Endothelial cell of umbilical vein (primary cell): ENCODE measurements around the gene BGN.

Experiments
- CTCF ChIP-seq, 2 donors: IDR thresholded peaks; 1 replicate in 1 of 2; 2 replicates in 1 of 2; pipeline ENCODE4 v1.5.1; 2011; ENCODE audit warnings: low read length in 2 of 2, mild to moderate bottlenecking in 2 of 2, moderate library complexity in 2 of 2, control low read depth in 1 of 2, inconsistent platforms in 1 of 2, low read depth in 1 of 2; ENCODE audit not compliant: insufficient read depth in 1 of 2; ENCODE audit errors: extremely low read depth in 1 of 2
- FOS ChIP-seq: IDR thresholded peaks from 2 replicates; pipeline ENCODE4 v1.6.1; 2011; ENCODE audit warnings: mild to moderate bottlenecking, low read length, moderate library complexity, borderline replicate concordance; ENCODE audit not compliant: insufficient read depth
- MYC ChIP-seq: IDR thresholded peaks from one replicate; pipeline ENCODE4 v1.6.1; 2011; ENCODE audit warnings: mild to moderate bottlenecking, low read depth, low read length
- POLR2AphosphoS5 ChIP-seq: IDR thresholded peaks from 2 replicates; pipeline ENCODE4 v1.6.1; 2012; ENCODE audit warnings: low read depth, mild to moderate bottlenecking, control low read depth, low read length, moderate library complexity; ENCODE audit not compliant: insufficient read depth

GRCh38 chrX:153455571-153455970 lies 39.2 kb upstream of the BGN start:
- TF ChIP-seq CTCF (IDR thresholded peaks at IDR 0.05; ENCODE audit: extremely low read depth in 1 of 2, insufficient read depth in 1 of 2, low read depth in 1 of 2, low read length in 2 of 2) (no peak), POLR2AphosphoS5 (no peak), FOS (no peak), MYC (no peak)
